CD4-positive, alpha-beta T cell treated with Interleukin-17A for 4 hours (primary cell): Measurements from ENCODE around the gene PRRC2A.

Experiments
- DNase-seq: peaks from one replicate; pipeline ENCODE4 v3.0.0-alpha.2; 2020; ENCODE audit warnings: mixed read lengths

The PRRC2A gene

DNA sequence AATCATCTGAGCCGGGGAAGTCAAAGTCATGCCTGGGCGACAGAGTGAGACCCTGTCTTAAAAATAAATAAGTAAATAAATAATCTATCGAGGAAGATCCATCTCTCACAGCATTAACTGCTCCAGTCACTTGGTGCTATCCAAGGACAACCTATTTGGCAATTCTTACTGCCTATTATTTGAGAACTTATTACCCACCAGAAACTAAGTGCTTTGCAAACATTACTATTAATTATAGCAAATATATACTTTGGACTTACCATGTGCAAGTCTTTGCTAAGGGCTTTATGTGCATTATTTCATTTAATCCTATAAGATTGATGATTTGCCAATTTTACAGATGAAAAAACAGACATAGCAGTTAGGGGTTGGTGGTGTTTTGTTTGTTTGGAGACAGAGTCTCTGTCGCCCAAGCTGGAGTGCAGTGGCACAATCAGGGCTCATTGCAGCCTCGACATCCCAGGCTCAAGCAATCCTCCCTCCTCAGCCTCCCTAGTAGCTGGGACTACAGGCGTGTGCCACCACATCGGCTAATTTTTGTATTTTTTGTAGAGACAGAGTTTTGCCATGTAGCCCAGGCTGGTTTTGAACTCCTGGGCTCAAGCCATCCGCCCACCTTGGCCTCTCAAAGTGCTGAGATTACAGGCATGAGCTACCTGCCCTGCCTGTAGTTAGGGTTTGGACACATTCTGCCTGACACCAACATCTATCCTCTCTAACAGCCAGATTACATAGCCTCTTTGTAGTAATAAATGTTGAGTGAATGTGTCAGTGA, 34.2 kb downstream of the PRRC2A start:
- DNase-seq = no peak

DNA sequence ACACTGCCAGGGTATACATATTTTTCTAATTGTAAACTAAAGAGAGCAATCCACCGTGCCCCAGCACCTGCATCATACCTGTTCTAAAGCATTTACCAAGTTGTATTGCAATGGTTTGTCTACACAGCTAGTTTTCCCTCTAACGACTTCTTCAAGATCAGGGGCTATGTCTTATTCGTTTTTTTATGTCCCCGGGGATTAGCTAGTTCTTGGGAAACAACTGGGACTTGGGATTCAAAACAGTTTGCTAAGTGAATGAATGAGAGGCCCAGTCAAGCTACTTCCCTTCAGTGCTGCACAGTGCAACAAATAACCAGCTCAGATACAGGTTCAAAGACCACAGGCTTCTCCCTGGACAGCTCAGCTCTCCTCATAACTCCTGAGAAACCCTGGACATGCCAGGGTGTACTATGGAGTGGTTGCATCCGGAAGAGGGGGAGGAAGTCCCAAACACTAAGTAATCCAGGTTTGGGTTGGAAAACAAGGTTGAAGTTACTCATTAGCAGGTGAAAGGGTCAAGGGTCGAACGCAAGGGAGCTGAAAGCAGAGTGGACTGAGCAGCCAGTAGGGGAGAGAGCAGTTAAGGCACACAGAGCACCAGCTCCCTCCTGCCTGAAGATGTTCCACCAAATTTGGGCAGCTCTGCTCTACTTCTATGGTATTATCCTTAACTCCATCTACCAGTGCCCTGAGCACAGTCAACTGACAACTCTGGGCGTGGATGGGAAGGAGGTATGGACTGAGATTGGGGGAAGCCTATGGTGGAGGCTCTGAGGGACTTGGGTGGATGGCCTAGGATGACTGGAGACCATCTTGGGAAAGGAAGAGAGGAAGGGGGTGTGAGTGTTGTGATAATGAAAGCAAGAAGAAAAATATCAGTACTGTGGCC, 35.1 kb downstream of the PRRC2A start, which contains the start of gene APOM:
Gene APOM, plus strand, starts transcription at position 546 of the 889 bp plus-strand sequence. Its CDS starts 73 bp downstream, at position 619.
- DNase-seq = no peak

DNA sequence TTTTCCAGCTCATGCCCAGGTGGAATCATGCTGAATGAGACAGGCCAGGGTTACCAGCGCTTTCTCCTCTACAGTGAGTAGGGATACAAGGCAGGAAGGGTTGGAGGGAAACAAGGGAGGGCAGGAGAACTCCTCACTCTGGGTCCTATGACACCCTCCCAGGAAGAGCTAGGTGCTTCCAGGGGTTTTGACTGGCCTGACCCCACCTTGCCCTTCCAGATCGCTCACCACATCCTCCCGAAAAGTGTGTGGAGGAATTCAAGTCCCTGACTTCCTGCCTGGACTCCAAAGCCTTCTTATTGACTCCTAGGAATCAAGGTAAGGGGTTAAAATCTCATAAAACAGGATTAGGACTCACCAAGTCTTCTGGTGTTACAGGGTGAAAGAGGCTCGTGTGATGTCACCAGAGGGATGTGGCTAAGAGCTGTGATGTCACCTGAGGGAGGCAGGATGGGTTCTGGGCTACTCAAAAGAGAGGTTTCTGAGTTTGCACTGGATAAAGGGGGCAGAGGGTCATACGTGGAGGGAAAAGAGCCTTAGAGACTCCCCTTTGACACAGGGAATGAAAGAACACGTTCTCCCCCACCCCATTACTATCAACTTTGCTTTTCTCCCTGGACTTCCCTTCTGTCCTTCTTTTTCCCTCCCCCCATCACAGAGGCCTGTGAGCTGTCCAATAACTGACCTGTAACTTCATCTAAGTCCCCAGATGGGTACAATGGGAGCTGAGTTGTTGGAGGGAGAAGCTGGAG, 37.1 kb downstream of the PRRC2A start:
- DNase-seq = peak; percentile 29

DNA sequence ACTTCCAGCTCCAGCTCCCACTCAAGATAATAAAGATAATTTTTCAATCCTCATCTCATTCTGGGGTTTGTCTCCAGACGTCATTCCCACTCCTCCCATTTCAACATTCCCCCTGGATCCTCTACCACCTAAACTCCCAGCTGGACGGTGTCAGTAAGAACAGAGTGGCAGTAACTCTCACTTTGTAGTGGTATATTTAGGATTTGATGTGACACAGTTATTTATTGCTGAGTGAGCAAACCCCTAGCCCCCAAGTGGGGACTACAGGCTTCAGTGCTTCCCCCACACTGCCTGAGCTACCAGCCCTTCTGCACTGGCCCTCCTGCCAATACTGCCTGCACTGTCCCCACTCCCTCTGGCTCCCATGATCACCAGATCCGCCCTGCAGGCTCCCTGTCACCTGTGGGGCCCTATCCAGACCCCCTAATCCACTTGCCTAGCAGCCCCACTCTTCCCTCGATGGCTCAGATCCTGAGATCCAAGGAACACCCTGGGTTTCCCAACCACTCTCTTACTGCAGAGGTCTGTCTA, 37.7 kb downstream of the PRRC2A start:
- DNase-seq = no peak

DNA sequence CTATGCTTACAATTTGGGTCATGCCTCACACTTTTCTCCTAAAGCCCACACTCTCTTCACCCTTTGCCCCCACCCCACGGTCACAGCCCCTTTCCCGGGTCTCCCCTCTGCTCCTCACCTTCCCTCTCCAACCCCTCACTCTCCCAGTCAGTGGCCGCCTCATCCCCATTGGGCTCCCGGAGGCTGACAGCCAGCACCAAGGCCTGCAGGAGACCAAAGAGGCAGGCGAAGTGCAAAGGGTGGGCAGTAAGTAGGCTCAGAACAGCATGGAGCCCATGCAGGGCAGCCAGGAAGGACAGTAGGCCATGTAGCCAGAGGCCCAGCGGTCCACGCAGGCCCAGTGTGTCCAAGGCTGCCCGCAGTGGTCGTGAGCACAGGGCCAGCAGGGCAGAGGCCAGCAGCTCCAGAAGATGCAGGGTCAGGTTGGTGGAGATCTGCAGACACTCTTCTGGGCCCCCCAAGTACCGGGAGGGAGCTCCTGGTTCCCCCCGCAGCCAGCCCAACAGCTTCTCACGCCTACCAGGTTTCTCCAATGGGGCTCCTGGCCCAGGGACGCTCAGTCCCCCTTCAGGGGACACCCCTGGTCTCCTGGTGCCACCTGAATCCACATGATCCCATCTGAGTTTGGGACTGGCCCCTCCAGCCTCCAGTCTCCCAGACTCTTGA, 38.6 kb downstream of the PRRC2A start:
- DNase-seq = no peak

DNA sequence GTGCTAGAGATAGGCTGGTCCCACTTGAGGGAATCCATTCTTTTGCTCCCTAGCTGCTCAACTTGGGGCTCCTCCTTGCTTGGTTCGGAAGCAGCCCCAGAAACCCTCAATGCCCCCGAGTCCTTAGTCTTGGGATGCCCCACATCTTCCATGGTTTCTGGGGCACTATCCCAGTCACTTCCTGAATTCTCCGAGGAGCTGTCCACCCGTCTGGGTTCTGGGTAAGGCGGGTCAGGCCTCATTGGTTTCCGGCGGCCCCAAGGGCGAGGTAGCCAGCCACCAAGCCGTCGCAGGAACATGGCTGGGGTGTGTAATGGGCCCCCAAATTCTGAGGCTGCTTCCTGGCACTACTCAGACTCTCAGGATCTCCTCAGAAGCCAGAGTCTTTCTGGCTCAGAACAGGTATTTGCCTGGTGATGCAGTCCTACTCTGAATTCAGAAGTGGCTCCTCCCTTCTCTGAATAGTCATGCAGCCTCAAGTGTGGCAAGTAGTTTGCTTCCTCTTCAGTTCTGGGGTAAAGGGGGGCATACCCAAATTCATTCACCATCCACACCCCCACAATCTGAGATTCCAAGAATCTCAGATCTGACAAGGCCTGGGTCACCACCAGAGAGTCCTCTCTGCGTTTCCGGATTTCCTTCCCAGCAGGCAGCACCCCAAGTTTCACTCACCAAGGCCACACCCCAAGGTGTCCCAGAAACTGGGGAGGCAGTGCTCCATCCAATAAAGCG, 39.3 kb downstream of the PRRC2A start:
- DNase-seq = peak; percentile 34

DNA sequence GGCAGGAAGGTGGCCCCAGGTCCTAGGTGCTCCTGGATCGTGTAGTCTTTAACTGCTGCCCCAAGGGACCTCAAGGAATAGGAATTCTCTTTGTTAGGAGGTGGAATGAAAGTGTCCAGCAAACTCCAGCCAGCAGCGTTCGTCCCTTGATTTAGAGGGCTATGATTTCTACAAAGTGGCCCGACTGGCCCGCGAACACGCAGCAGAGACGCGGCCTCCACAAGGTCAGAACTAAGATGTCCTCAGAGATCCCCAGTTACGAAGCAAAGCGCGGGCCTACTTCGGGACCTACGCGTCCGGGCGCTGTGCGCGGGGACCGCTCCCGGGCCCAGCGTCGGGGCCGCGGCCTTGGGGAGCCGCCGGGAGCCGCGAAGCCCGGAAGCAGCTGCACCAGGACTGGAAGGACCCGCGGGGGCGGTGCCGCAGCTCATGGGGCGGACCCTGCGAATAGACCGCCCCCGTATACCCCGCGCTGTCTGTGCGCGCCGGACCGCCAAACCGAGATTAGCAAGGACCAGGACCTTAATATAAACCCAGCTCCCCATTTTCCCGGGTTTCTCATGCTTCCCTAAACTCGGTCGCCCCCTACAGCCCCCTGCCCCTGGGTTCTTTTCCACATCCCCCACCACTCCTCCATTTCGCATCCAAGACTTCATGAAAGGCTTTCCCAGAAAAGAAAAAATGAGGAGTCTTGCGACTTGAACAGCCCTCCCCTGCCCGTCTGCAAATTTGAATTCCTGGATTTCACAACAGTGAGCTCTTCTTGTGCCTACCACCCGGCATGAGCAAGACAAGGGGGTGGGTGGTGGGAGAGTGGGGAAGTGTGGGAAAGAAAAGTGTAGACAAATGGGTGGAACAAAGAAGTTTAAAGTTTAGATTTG, 40.1 kb downstream of the PRRC2A start, which contains the start of gene C6orf47:
Gene C6orf47, minus strand, starts transcription at position 398 of the 881 bp plus-strand sequence. CDS start 831 bp downstream, outside the sequence.
- peak; percentile 88 for DNase-seq

DNA sequence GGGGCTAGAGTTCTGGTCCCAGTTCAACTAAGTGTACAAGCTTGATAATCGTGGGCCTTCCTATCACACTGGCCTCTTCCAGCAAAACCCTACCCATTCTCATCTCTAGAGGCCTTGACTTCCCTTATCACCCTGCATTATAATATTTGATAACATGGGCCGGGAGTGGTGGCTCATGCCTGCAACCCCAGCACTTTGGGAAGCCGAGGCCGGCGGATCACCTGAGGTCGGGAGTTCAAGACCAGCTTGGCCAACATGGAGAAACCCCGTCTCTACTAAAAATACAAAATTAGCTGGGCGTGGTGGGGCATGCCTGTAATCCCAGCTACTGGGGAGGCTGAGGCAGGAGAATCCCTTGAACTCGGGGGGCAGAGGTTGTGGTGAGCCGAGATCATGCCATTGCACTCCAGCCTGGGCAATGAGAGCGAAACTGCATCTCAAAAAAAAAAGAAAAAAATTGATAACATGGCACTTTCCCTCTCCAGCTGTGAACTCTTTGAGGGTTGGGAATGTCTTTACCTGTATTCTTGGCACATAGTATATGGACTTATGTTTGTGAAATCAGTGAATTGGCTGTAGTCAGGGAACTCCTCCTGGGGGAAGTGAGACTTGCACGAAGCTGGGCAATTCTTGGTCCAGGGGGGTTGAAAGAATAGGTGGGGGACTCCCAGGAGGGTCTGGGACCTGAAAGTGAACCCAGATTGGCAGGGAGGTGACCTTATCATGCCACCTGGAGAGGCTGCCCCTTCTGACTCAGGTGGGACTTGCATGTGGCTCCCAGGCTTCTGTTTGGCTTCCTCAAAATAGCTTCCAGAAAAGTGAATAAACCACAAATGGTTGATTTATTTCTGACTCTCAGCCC, 41.0 kb downstream of the PRRC2A start:
- DNase-seq = no peak

DNA sequence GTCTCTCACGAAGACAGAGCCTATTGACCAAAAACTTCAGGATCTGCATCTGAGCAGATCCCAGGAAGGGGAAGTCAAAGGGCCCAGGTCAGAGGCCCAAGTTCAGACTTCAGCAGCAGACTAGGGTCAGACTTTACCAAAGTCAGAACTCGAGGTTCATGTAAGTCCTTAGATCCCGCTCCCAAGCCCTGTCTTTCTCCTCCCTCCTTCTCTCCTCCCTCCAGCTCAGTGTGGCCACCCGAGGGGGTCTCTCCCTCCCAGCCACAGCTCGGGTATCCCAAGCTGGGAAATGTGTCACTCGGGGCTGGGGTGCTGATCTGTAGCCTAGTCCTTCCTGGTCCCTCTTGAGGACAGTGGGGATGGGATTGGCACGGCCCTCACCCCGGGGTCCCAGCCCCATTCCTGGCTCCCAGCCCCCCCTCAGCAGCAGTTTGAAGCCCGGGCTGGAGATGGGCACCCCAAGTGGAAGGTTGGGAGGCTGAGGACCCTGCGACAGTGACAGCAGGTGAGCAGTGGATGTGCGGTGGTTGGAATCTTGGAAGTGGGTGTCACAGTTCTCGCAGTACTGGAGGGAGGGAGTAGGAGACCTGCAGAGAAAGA, 41.7 kb downstream of the PRRC2A start:
- DNase-seq = no peak

DNA sequence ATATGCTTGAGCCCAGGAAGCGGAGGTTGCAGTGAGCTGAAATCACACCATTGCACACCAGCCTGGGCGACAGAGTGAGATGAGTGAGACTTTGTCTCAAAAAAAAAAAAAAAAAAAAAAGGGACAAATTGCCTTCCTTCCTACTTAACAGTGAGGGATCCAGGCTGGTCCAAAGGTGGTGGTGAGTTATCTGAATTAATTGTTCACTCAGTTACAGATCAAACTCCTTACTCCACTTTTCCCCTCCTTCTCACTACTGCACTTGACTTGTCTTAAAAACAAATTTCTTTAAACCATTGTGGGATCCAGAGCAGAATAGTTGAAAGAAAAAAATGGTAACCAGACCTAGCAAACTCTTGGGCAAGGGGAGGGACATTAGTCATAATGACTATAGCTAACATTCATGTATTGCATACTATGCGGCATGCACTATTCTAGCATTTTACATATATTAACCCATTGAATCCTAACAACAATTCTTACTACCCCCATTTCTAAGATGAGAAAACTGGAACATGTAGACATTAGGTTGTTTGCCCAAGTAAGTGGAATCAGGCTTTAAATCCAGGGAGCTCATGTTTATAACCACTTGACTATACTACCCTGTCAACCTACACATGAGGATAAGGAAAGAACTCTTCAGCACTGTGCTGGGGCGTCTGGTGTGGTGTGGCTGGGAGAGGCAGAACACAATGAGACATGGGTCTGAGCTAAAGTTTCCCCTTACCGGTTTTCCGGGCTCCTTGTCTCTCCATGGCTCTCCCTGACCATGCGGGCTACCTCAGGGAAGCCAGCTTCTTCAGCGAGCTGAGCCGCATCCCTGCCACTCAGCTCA, 42.8 kb downstream of the PRRC2A start:
- no peak for DNase-seq

DNA sequence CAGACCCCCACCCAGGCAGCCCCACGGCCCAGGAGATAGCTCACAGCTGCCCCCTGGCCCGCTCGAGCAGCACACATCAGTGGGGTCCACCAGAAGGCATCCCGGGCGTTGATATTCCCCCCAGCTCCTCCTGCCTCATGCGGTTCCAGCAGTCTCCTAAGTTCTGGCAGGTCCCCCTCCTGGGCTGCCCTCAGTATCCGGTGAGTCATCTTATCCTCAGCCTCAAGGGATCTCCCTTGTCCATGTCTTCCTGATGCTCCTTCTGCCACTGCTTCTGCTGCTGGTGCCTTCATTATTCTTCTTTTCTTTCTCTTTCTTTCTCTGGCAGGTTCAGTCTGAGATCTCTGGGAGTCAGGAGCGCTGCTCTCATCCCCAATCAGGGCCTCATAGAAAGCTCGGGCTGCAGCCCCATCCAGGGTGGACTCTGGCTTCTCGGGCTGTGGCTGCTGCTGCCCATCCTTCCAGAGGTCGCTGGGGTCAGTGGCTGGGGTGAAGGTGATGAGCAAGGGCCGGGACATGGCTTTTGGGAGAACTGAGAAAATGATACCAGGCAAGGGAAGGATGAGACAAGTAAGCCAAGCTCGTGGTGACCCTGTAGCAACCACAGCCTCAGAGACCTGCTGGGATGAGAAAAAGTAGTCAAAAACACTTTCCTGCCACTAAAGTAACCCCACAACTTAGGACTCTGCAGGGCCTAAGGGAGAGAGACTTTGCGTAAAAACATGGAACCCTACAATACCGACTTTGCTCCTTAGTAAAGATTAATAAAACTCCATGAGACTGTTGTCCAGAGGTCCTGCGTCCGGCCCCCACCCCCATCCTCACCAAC, 43.7 kb downstream of the PRRC2A start:
- no peak for DNase-seq

DNA sequence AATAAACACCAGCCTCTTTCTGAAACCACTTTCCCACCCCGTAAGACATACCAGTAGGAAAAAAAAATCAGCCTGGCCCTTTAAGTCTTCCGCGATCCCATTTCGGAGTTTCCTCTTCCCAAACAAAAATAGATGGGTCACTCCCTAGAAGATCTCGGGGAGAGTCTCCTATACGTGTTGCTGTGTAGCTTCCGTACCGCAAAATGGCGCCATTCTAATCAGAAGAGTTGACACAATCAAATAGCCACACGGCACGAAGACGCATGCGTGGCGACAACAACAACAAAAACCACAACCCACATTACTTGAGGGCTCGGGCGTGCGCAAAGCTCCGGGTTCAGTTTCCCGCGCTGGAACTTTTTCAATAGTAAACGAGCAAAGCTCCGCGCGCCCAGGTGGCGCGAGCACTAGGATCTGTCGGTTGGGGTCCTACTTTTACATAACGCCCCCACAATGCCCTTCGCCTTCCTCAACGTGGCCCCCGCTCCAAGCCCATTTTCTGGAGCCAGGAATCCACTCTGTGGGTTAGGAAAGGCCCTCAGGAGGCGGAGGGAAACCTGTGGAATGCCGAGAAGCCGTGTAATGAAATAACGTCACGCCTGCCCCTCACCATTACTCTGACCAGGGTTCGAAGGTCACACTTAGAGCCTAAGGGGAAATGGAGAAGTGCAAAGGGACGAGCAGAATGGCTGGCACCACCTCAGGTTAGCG, 44.4 kb downstream of the PRRC2A start, which contains the start of gene GPANK1:
Gene GPANK1, minus strand, starts transcription at position 208 of the 711 bp plus-strand sequence. CDS start 519 bp downstream, outside the sequence.
- DNase-seq = peak; percentile 93

DNA sequence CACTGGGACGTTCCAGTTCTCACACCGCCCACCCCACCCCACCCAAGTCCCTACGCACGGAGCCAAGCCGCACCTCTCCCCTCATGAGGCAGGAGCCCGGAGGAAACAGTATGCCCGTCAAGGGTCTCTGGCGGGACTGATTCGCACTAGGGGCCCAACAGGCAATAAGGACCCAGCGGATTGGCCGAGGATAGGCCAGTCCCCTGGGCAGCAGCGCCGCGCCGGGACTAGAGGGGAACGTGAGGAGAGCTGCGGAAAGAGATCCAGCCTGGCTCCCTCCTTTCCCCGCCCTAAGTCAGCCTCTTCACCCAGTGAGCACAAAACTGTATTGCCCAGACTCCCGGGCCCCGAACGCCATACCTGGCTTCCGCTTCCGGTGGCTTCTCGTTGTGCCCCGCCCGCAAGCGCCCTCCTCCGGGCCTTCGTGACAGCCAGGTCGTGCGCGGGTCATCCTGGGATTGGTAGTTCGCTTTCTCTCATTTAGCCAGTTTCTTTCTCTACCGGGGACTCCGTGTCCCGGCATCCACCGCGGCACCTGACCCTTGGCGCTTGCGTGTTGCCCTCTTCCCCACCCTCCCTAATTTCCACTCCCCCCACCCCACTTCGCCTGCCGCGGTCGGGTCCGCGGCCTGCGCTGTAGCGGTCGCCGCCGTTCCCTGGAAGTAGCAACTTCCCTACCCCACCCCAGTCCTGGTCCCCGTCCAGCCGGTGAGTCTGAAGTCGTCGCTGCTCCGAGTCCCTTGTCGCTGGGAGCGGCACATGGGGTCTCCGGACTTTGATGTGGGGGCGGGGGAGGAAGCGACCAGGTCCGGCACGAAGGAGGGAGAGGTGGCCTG, 45.2 kb downstream of the PRRC2A start, which contains the start of gene CSNK2B:
Gene CSNK2B, plus strand, starts transcription at position 580 of the 836 bp plus-strand sequence. CDS start 752 bp downstream, outside the sequence.
- peak; percentile 98 for DNase-seq

DNA sequence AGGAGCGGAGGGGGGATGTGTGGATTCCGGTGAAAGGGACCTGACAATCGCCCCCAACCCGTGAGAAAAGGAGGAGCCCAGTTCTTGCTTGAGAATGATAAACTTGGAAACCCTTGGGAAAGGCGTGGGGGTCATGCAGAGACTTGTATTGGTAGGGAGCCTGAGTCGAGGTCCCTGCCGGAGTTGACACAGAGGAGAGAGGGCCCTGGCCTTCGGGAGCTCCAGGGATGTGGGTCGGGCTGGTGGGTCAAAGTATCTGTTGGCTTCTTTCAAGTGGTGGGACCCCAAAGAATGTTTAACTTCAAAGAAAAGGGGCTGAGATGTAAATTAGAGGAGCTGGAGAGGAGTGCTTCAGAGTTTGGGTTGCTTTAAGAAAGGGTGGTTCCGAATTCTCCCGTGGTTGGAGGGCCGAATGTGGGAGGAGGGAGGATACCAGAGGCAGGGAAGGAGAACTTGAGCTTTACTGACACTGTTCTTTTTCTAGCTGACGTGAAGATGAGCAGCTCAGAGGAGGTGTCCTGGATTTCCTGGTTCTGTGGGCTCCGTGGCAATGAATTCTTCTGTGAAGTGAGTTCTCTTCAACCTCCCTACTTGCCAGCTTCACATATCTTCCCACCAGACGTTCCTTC, 45.9 kb downstream of the PRRC2A start:
- no peak for DNase-seq
